ENCODE results near the gene MRPL42. TPM values are rescaled to one million over a fixed set of nuclear protein-coding genes. Genes with fewer than 3 reads are reported as not detected.

Gene MRPL42
- total and polyA plus RNA-seq, 2 experiments from 2014 or later, result 195 to 269 TPM

DNA sequence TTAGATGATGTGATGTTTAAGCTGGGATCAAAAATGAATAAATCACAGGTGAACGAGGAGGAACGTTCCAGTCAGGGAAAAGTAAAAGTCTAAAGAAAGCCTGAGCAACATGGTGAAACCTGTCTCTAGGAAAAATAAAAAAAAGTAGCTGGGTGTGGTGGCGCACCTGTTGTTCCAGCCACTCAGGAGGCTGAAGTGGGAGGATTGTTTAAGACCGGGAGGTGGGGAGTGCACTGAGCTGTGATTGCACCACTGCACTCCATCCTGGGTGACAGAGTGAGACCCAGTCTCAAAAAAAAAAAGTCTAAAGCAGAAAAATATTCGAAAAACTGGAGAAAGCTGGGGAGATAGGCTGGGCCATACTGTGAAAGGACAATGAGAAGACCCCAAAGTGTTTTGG, 66.0 kb downstream of the MRPL42 start (continued):
- TF ChIP-seq, protein P1, sequence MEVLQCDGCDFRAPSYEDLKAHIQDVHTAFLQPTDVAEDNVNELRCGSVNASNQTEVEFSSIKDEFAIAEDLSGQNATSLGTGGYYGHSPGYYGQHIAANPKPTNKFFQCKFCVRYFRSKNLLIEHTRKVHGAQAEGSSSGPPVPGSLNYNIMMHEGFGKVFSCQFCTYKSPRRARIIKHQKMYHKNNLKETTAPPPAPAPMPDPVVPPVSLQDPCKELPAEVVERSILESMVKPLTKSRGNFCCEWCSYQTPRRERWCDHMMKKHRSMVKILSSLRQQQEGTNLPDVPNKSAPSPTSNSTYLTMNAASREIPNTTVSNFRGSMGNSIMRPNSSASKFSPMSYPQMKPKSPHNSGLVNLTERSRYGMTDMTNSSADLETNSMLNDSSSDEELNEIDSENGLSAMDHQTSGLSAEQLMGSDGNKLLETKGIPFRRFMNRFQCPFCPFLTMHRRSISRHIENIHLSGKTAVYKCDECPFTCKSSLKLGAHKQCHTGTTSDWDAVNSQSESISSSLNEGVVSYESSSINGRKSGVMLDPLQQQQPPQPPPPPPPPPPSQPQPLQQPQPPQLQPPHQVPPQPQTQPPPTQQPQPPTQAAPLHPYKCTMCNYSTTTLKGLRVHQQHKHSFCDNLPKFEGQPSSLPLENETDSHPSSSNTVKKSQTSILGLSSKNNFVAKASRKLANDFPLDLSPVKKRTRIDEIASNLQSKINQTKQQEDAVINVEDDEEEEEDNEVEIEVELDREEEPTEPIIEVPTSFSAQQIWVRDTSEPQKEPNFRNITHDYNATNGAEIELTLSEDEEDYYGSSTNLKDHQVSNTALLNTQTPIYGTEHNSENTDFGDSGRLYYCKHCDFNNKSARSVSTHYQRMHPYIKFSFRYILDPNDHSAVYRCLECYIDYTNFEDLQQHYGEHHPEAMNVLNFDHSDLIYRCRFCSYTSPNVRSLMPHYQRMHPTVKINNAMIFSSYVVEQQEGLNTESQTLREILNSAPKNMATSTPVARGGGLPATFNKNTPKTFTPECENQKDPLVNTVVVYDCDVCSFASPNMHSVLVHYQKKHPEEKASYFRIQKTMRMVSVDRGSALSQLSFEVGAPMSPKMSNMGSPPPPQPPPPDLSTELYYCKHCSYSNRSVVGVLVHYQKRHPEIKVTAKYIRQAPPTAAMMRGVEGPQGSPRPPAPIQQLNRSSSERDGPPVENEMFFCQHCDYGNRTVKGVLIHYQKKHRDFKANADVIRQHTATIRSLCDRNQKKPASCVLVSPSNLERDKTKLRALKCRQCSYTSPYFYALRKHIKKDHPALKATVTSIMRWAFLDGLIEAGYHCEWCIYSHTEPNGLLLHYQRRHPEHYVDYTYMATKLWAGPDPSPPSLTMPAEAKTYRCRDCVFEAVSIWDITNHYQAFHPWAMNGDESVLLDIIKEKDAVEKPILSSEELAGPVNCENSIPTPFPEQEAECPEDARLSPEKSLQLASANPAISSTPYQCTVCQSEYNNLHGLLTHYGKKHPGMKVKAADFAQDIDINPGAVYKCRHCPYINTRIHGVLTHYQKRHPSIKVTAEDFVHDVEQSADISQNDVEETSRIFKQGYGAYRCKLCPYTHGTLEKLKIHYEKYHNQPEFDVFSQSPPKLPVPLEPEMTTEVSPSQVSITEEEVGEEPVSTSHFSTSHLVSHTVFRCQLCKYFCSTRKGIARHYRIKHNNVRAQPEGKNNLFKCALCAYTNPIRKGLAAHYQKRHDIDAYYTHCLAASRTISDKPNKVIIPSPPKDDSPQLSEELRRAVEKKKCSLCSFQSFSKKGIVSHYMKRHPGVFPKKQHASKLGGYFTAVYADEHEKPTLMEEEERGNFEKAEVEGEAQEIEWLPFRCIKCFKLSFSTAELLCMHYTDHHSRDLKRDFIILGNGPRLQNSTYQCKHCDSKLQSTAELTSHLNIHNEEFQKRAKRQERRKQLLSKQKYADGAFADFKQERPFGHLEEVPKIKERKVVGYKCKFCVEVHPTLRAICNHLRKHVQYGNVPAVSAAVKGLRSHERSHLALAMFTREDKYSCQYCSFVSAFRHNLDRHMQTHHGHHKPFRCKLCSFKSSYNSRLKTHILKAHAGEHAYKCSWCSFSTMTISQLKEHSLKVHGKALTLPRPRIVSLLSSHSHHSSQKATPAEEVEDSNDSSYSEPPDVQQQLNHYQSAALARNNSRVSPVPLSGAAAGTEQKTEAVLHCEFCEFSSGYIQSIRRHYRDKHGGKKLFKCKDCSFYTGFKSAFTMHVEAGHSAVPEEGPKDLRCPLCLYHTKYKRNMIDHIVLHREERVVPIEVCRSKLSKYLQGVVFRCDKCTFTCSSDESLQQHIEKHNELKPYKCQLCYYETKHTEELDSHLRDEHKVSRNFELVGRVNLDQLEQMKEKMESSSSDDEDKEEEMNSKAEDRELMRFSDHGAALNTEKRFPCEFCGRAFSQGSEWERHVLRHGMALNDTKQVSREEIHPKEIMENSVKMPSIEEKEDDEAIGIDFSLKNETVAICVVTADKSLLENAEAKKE (CRISPR knock-in tag; IDR thresholded peaks at IDR 0.05), result no peak
- TF ChIP-seq JUNB (IDR thresholded peaks at IDR 0.05; ENCODE audit: unreplicated experiment) (no peak), NANOG (IDR thresholded peaks at IDR 0.05; ENCODE audit: borderline replicate concordance) (no peak), EZH2phosphoT487 (IDR thresholded peaks at IDR 0.05; ENCODE audit: unreplicated experiment) (no peak), ZNF114 (CRISPR knock-in tag; IDR thresholded peaks at IDR 0.05) (no peak), POLR2AphosphoS5 (IDR thresholded peaks at IDR 0.05; ENCODE audit: low read depth) (no peak), EZH2 (IDR thresholded peaks at IDR 0.05; ENCODE audit: low read depth, unreplicated experiment) (no peak)

GRCh38 chr12:93536111-93536765, 68.9 kb downstream of the MRPL42 start:
- Histone ChIP-seq H3K4me3 (no peak overlapping the region), H3K27ac (ENCODE audit: low read depth) (no peak overlapping the region; the same call in 1 of the 2 replicates), H3K27me3 (ENCODE audit: insufficient read depth) (no peaks in the 10 kb centered on the region), H3F3A (replicated peaks; ENCODE audit: low read depth) (no peaks in the 10 kb centered on the region), H3K79me2 (replicated peaks; ENCODE audit: insufficient read depth) (no peaks in the 10 kb centered on the region), H4K20me1 (replicated peaks; ENCODE audit: insufficient read depth) (no peaks in the 10 kb centered on the region), H3K4me1 (ENCODE audit: insufficient read depth) (no peaks in the 10 kb centered on the region), H3K4me2 (no peak overlapping the region), H2AFZ (no peak overlapping the region), H3K9me2 (ENCODE audit: insufficient read depth) (0 out of 2 replicates have a peak, but pooled peaks cover 7% of the 10 kb centered on the region), H3K36me3 (ENCODE audit: insufficient read depth) (no peaks in the 10 kb centered on the region)
- ATAC-seq (no peak), DNase-seq (ENCODE audit: low spot score) (no peak)
- H3K9me3 Mint-ChIP-seq, result no peaks in the 10 kb centered on the region; the same call in 2 of the 3 replicates
- H3K4me1 Mint-ChIP-seq, result no peaks in the 10 kb centered on the region
- H3K27ac Mint-ChIP-seq, result no peak overlapping the region
- no peaks in the 10 kb centered on the region for H3K36me3 Mint-ChIP-seq (ENCODE audit: low read depth)
- H3K4me3 Mint-ChIP-seq, result no peak overlapping the region
- no peaks in the 10 kb centered on the region for H3K27me3 Mint-ChIP-seq (ENCODE audit: insufficient read depth, low read depth, poor library complexity)
- TF ChIP-seq NANOG (IDR thresholded peaks at IDR 0.05; ENCODE audit: borderline replicate concordance) (no peak), ZNF331 (CRISPR knock-in tag; IDR thresholded peaks at IDR 0.05; ENCODE audit: low read depth) (no peak), JUNB (IDR thresholded peaks at IDR 0.05; ENCODE audit: unreplicated experiment) (no peak), ZNF114 (CRISPR knock-in tag; IDR thresholded peaks at IDR 0.05) (no peak), EZH2phosphoT487 (IDR thresholded peaks at IDR 0.05; ENCODE audit: unreplicated experiment) (no peak)
- TF ChIP-seq, protein P1 (CRISPR knock-in tag; IDR thresholded peaks at IDR 0.05), result no peak

All from GM23338 (cell line).